HG02610 (cell line): ENCODE results near the gene ARHGAP42.
"Not testable (repeated sequence)": the region's sequence is repeated elsewhere in the genome, so short reads cannot be mapped to it uniquely, and the experiment has no call there.

ENCODE experiments used
- ATAC-seq: cut with Tn5 transposase; IDR thresholded peaks from one replicate; pipeline ENCODE4 v1.9.1; 2021; ENCODE audit warnings: mild to moderate bottlenecking, moderate library complexity; ENCODE audit not compliant: unreplicated experiment

The ARHGAP42 gene

DNA sequence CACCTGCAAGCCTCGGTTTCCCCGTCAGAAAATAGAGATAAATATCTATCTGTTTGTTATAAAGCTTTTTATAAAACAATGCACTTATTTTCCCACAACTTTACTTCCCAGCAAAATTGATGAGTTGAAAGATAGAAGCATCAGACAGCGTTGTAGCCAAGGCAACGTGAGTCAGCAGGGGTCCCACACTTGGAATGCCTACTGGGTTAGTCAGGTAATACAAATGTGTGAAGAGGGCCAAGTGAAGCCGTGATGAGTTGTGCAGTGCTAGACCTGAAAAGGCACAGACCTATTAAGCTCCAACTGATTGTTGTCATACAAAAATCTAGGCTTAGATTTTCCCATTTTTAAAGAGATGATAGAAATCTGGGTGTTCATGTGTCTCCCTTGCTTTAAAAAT, 323.8 kb downstream of the ARHGAP42 start:
- ATAC-seq: no peak

DNA sequence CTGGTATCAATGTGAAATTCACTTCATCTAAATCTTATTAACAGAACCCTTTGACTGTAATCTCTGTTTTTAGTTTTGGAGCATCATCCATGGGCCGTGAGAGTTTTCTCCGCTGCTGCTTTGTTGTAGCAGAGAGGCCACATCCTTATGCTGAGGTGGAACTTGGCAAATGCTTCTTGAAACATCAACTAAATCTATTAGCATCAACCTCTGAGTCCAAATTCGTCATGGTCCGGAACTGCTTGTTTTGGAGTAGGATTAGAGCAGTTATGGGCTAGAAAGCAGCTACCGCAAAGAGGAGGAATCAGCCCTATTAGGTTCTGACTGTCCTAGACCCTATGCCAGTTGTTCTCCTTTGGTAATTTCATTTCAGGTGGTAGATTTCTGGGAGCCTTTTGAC, 324.8 kb downstream of the ARHGAP42 start:
- no peak for ATAC-seq

DNA sequence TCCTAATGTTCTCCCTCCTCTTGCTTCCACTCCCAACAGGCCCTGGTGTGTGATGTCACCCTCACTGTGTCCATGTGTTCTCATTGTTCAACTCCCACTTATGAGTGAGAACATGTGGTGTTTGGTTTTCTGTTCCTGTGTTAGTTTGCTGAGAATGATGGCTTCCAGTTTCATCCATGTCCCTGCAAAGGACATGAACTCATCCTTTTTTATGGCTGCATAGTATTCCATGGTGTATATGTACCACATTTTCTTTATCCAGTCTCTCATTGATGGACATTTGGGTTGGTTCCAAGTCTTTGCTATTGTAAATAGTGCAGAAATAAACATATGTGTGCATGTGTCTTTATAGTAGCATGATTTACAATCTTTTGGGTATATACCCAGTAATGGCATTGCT, 326.6 kb downstream of the ARHGAP42 start:
- ATAC-seq: not testable (repeated sequence)

DNA sequence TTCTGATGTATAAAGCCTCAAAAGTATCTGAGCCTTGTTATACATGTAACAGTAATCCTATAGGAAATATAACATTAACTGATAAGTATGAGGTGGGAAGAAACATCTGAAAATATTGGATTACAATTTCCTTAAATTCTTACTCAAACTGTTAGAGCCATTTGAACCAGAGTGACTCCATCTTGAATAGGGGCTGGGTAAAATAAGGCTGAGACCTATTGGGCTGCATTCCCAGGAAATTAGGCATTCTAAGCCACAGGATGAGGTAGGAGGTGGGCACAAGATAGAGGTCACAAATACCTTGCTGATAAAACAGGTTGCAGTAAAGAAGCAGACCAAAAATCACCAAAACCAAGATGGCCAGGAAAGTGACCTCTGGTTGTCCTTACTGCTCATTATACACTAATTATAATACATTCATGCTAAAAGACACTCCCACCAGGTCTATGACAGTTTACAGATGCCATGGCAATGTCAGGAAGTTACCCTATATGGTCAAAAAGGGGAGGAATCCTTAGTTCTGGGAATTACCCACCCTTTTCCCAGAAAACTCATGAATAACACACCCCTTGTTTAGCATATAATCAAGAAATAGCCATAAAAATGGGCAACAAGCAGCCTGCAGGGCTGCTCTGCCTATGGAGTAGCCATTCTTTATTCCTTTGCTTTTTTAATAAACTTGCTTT, 327.7 kb downstream of the ARHGAP42 start:
- no peak for ATAC-seq

DNA sequence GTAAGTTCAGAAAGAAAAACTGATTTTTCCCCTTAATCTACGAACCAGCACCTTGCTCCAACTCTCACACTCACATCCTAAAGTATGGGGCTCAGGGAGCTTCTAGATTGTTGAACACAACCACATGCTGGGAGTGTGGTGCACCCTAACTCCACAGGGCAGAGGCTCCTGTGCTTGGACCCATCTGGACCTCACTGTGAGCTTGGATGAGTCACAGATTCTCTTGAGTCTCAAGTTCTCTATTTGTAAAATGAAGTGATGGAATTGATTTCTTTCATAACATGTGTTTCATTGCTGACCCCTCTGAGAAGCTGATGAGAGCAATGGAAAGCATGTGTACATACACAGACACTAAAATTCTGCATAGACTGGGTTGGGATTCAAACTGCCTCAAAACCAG, 332.8 kb downstream of the ARHGAP42 start:
- no peak for ATAC-seq

DNA sequence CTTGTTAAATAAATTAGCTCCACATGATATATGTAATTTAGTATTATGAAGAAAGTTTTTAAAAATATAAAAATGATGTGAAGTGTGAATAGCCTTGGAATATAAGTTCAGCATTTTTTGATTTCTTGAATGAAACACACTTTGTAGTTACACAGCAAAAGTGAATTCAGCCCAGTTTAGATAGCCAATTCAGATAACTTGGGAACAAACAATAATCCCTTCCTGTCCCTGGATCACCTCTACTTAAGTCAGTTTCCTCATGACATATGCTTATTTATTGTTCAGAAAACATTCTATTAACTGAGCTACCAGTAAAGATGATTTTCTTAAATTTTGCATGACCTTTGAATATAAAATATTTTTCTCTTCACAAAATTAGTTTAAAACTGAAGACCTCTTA, 335.2 kb downstream of the ARHGAP42 start:
- no peak for ATAC-seq

DNA sequence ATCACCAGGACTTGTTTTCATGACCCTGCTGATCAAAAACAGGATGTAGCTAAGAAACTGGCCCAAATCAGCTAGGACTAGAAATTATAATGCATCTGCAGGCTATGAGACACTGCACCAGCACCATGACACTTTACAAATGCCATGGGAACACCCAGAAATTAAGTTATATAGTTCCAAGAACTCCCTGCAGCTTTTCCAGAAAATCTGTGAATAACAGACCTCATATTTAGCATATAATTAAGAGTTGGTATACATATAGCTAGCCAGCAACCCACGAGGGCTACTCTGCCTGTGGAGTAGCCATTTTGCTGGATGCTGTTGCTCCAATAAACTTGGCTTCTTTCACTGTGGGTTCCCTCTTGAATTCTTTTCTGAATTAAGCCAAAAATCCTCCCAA, 341.6 kb downstream of the ARHGAP42 start:
- ATAC-seq: no peak

DNA sequence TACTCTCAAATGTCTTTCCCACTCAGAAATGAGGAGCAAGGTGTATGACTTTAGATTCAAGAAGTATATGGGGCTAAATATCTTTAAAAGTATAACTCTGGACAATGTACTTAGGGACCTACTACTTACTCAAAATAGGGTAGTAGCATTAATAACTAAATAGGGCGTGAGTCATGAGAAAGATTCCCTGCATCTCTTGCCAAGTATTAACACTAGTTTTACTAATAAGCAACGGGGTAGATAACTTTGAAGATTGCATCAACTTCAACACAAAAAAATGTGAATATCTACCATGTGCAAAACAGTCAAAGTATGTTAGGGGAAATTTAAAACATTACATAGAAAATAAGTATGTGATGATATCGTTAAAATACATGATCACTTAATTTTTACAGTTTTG, 342.9 kb downstream of the ARHGAP42 start:
- ATAC-seq: no peak

DNA sequence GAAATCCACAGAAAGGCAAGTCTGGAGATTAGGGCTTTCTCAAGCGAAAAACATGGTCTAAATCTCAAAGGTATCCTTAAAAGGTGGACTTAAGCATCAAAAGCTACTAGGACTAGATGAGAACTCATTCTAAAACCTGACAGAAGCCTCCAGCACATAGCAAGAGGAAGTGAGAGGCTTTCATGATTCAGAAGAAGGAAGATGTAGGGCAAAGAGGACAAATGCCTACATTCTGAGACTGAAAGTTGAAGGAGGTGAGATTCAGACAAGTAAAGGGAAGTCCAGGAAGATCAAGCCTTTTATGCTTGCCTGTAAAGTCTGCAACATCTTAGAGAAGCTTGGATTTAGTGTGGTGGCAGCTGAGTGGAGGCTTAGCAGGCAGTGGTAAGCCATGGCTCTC, 343.6 kb downstream of the ARHGAP42 start:
- peak; percentile 41 for ATAC-seq

DNA sequence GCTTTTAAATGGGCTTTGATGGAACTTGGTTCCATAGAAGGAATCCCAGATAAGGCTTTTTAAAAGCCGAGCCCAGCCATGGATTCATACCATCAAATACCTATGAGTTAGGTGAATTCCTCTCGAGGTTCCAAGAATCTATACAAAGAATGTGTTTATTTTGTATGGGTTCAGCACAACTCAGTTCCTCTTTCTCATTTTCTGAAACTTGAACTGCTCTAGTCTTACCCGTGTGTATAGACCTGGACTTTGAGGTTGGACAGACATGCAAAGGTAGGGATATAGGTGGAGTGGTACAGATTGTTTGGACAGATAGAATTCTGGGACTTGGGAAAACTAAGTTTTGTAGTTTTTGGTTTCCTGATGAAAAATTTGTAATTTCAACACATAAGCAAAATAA, 344.6 kb downstream of the ARHGAP42 start:
- ATAC-seq: no peak

DNA sequence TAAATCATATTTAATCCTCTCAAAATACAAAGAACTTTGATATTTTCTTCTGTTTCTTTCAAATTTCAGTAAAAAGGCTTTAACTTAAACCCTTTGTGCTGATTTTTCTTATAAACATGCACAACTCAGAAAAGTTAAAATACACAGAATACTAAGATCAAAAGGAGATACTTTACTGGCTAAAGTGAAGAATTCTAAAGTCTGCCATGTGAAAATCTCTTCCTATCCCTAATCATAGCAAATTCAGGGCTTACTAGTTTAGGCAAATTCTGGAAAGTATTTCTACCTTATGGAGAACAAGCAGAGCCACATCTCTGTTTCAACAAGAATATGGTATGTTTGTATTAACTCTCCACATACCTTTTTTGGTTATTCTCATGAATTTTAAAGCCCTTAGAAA, 345.9 kb downstream of the ARHGAP42 start:
- no peak for ATAC-seq

DNA sequence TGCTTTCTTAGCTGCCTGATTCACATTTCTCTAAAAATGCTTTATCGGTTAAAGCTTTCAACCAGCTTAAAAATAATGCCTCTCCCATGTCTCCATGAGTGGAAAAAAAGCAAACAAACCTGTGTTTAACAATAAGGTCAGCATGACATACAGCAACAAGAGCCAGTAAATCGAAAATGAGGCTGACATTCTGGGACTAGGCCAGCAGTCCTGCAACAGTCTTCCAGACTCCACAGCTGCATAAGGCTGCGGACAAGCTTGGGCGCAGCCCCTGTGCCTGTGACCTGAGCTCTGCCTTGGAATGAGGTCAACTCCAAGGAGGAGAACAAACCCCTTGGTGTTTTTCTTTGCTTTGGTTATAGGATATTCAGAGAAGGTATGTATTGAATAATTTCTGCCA, 347.0 kb downstream of the ARHGAP42 start:
- no peak for ATAC-seq

DNA sequence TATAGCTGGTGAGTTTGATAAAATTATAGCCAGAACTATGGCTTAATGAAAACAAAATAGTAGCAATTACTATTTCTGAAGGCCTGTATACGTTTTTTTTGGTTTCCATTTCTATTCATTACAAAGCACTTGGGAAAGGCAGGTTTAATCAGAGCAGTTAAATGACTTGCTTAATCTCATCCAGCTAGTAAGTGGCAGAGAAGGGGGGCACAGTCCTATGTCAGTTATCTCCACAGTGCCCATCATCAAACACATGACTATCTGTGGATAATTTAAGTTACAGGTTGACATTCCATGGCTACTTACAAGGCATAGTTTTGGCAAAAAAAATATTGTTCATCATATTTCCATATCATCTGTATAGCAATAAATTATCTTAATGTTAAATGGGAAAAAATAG, 348.8 kb downstream of the ARHGAP42 start:
- ATAC-seq: no peak
